BJ (cell line): ENCODE measurements around the gene CBX4. TPM values are rescaled to one million over a fixed set of nuclear protein-coding genes. Genes with fewer than 3 reads are reported as not detected.

Experiments
- CTCF ChIA-PET: fragments of 350-600 bp; formaldehyde crosslinking; extraction: SDS; loops from one replicate; lab custom pipeline; 2021; ENCODE audit warnings: antibody characterized with exemption, inconsistent platforms; lab: Yijun Ruan, JAX
- POLR2A ChIA-PET: fragments of 300-600 bp; sonication (Branson Sonifier 250); formaldehyde crosslinking; extraction: SDS; loops from one replicate; lab custom pipeline; 2021; ENCODE audit warnings: antibody characterized with exemption; lab: Charles Lee
- DNase-seq: peaks from one replicate; pipeline ENCODE4 v3.0.0-alpha.2; 2011; ENCODE audit warnings: low read depth
- H3K27me3 ChIP-seq: 2 replicates; pipeline ENCODE4 v1.6.0; 2011; ENCODE audit warnings: low read length; ENCODE audit not compliant: control insufficient read depth, insufficient read depth
- H3K36me3 ChIP-seq: 2 replicates; pipeline ENCODE4 v1.5.1; 2011; ENCODE audit warnings: low read length; ENCODE audit not compliant: control insufficient read depth, insufficient read depth
- H3K4me3 ChIP-seq: 2 replicates; pipeline ENCODE4 v1.5.1; 2011; ENCODE audit warnings: low read depth, mild to moderate bottlenecking, control low read depth, low read length
- polyA plus RNA-seq: library from polyadenylated mRNA; depleted of rRNA; stranded (reverse); fragments of >200 nt; gene quantifications from 2 replicates; pipeline ENCODE4 v1.2.3, GENCODE V29; 2011
- TF ChIP-seq, protein P1 (sequence below): IDR thresholded peaks from 2 replicates; pipeline ENCODE4 v1.5.1; 2011; ENCODE audit warnings: low read depth, mild to moderate bottlenecking, control low read depth, inconsistent platforms, low read length, moderate library complexity; ENCODE audit not compliant: insufficient read depth

Gene CBX4
- polyA plus RNA-seq, 1 experiment = 10.4 TPM

- Histone ChIP-seq H3K4me3 (no peak overlapping the region), H3K27me3 (peaks cover 12% of the 10 kb centered on the region), H3K36me3 (no peaks in the 10 kb centered on the region)
- ChIA-PET POLR2A (no interaction called here), CTCF (interaction anchor here (1.2 to 1.7 kb wide), 4 partner anchors 9 to 18 kb away, joined by 3 to 6 read pairs (median 5); no protein-coding TSS in a partner anchor)
- TF ChIP-seq, protein P1, sequence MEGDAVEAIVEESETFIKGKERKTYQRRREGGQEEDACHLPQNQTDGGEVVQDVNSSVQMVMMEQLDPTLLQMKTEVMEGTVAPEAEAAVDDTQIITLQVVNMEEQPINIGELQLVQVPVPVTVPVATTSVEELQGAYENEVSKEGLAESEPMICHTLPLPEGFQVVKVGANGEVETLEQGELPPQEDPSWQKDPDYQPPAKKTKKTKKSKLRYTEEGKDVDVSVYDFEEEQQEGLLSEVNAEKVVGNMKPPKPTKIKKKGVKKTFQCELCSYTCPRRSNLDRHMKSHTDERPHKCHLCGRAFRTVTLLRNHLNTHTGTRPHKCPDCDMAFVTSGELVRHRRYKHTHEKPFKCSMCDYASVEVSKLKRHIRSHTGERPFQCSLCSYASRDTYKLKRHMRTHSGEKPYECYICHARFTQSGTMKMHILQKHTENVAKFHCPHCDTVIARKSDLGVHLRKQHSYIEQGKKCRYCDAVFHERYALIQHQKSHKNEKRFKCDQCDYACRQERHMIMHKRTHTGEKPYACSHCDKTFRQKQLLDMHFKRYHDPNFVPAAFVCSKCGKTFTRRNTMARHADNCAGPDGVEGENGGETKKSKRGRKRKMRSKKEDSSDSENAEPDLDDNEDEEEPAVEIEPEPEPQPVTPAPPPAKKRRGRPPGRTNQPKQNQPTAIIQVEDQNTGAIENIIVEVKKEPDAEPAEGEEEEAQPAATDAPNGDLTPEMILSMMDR = no peak
- DNase-seq = no peak
Observed at GRCh38 chr17:79864617-79865250, 25.5 kb upstream of the CBX4 start.

DNA sequence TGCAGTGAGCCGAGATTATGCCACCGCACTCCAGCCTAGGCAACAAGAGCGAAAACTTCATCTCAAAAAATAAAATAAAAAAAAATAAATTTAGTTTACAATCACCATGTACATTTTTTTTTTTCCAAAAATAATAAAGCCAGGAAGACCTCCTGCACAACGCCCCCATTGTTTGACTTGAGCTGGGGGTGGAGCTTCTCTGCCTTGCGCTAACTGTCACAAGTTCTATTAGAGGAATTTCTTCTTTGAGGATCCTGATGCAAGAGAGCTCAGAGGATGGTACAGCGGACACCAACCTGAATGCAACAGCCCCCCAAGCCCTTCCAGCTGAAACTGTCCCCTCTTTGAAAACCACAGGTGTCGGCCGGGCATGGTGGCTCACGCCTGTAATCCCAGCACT lies 24.9 kb upstream of the CBX4 start:
- ChIA-PET POLR2A (no interaction called here), CTCF (interaction anchor here (1.2 to 1.7 kb wide), 2 partner anchors 13 to 17 kb away, joined by 3 to 5 read pairs; no protein-coding TSS in a partner anchor)
- DNase-seq = no peak
- no peak overlapping the region for H3K4me3 ChIP-seq
- TF ChIP-seq, protein P1 = no peak
- H3K36me3 ChIP-seq = no peaks in the 10 kb centered on the region
- peaks cover 13% of the 10 kb centered on the region for H3K27me3 ChIP-seq

- DNase-seq = no peak
- TF ChIP-seq, protein P1 = no peak
- Histone ChIP-seq H3K27me3 (peaks cover 13% of the 10 kb centered on the region), H3K4me3 (no peak overlapping the region), H3K36me3 (no peaks in the 10 kb centered on the region)
- ChIA-PET POLR2A (no interaction called here), CTCF (no interaction called here)
Observed at GRCh38 chr17:79862771-79863440, 23.7 kb upstream of the CBX4 start.

DNA sequence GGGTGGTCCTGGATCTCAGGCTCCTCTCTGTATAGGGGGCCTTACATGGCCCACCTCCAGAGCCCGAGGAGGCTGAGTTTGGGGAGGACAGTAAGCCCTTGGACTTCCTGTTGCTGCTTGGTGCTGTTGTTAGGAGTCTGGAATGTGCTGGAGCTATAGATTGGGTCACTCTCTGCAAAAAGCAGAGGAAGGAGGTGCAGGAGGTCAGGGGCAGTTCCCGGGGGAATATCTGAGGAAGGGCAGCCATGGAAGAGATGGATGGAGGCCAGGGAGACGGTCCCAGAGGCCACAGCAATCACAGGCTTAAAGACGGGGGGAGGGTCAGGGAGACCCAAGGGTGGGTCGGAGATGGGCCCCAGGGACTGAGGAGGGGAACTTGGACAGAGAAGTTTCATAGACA lies 23.0 kb upstream of the CBX4 start:
- POLR2A ChIA-PET = no interaction called here
- H3K36me3 ChIP-seq = no peaks in the 10 kb centered on the region
- CTCF ChIA-PET = no interaction called here
- peaks cover 13% of the 10 kb centered on the region for H3K27me3 ChIP-seq
- DNase-seq = no peak
- TF ChIP-seq, protein P1 = no peak
- no peak overlapping the region for H3K4me3 ChIP-seq

DNA sequence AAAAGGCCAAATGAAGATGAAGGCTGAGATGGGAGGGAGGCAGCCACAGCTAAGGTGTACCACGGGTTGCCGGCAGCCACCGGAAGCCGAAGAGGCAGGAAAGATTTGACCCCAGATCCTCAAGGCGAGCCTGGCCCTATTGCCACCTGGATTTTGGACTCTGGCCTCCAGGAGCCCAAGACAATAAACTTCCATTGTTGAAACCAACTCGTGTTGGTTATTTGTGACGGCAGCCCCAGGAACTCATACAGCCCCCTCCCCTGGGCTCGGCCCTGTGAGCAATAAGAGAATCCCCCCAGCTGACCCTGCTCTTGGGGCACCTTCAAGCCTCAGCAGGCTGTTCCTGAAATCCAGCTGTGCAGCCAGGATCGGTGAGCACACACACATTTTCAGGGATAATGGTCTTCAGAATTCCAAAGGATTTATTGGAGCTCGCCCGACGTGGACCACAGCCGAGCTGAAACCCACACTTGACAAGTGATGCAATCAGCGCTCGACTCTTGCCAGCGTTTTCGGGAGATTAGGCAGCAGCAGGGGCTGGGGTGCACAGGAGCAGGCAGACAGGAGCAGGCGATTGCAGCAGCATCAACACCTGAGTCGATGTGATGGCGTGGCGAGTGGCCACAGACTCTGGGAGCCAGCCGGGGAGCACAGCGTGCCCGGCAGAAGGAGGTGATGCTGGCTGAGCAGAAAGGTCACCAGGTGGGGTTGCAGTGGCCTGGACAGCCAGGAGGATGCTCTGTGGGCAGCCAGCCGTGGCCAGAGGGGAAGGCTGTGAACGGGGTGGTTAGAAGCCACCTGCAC lies 22.4 kb upstream of the CBX4 start:
- POLR2A ChIA-PET = no interaction called here
- Histone ChIP-seq H3K36me3 (no peaks in the 10 kb centered on the region), H3K27me3 (peaks cover 13% of the 10 kb centered on the region), H3K4me3 (no peak overlapping the region)
- TF ChIP-seq, protein P1 = no peak
- CTCF ChIA-PET = no interaction called here
- no peak for DNase-seq
